ENCODE results near the gene ADGRV1. TPM values are rescaled to one million over a fixed set of nuclear protein-coding genes. Genes with fewer than 3 reads are reported as not detected.
"Not testable (repeated sequence)": the region's sequence is repeated elsewhere in the genome, so short reads cannot be mapped to it uniquely, and the experiment has no call there.

Gene ADGRV1
- total RNA-seq, 1 donor from 2014 or later, result 18.2 TPM

- no peaks in the 10 kb centered on the region for H3K27me3 Mint-ChIP-seq (ENCODE audit: unreplicated experiment)
Measured at GRCh38 chr5:90834711-90835110, 276.1 kb downstream of the ADGRV1 start.

GRCh38 chr5:90843443-90843842 is 284.8 kb downstream of the ADGRV1 start:
- Mint-ChIP-seq H3K27me3 (ENCODE audit: unreplicated experiment) (no peaks in the 10 kb centered on the region), H3K36me3 (ENCODE audit: unreplicated experiment) (no peaks in the 10 kb centered on the region)

More at GRCh38 chr5:90834711-90835110, 276.1 kb downstream of the ADGRV1 start:
- no peak for TF ChIP-seq CTCF (IDR thresholded peaks at IDR 0.05; ENCODE audit: partially characterized antibody, unreplicated experiment)
- Mint-ChIP-seq H3K4me1 (ENCODE audit: low read depth, unreplicated experiment) (peaks cover 2% of the 10 kb centered on the region), H3K4me3 (ENCODE audit: unreplicated experiment) (no peak overlapping the region), H3K9me3 (ENCODE audit: unreplicated experiment) (no peaks in the 10 kb centered on the region), H3K27ac (ENCODE audit: unreplicated experiment) (no peak overlapping the region), H3K36me3 (ENCODE audit: unreplicated experiment) (no peaks in the 10 kb centered on the region)
- DNase-seq, result no peak

GRCh38 chr5:90844931-90845330 is 286.3 kb downstream of the ADGRV1 start:
- no peaks in the 10 kb centered on the region for H3K9me3 Mint-ChIP-seq (ENCODE audit: unreplicated experiment)
- H3K4me3 Mint-ChIP-seq (ENCODE audit: unreplicated experiment), result no peak overlapping the region
- H3K27me3 Mint-ChIP-seq (ENCODE audit: unreplicated experiment), result no peaks in the 10 kb centered on the region
- DNase-seq, result no peak
- H3K27ac Mint-ChIP-seq (ENCODE audit: unreplicated experiment), result no peak overlapping the region
- H3K36me3 Mint-ChIP-seq (ENCODE audit: unreplicated experiment), result no peaks in the 10 kb centered on the region
- no peak for TF ChIP-seq CTCF (IDR thresholded peaks at IDR 0.05; ENCODE audit: partially characterized antibody, unreplicated experiment)
- H3K4me1 Mint-ChIP-seq (ENCODE audit: low read depth, unreplicated experiment), result no peaks in the 10 kb centered on the region

More at GRCh38 chr5:90843443-90843842, 284.8 kb downstream of the ADGRV1 start:
- no peak for TF ChIP-seq CTCF (IDR thresholded peaks at IDR 0.05; ENCODE audit: partially characterized antibody, unreplicated experiment)
- no peaks in the 10 kb centered on the region for H3K9me3 Mint-ChIP-seq (ENCODE audit: unreplicated experiment)
- DNase-seq, result no peak
- no peak overlapping the region for H3K4me3 Mint-ChIP-seq (ENCODE audit: unreplicated experiment)
- H3K27ac Mint-ChIP-seq (ENCODE audit: unreplicated experiment), result no peak overlapping the region
- H3K4me1 Mint-ChIP-seq (ENCODE audit: low read depth, unreplicated experiment), result no peaks in the 10 kb centered on the region

GRCh38 chr5:90845723-90846554 is 287.3 kb downstream of the ADGRV1 start:
- no peaks in the 10 kb centered on the region for H3K27me3 Mint-ChIP-seq (ENCODE audit: unreplicated experiment)
- no peak overlapping the region for H3K27ac Mint-ChIP-seq (ENCODE audit: unreplicated experiment)
- no peaks in the 10 kb centered on the region for H3K36me3 Mint-ChIP-seq (ENCODE audit: unreplicated experiment)
- DNase-seq, result no peak
- no peak overlapping the region for H3K4me3 Mint-ChIP-seq (ENCODE audit: unreplicated experiment)
- no peaks in the 10 kb centered on the region for H3K9me3 Mint-ChIP-seq (ENCODE audit: unreplicated experiment)
- H3K4me1 Mint-ChIP-seq (ENCODE audit: low read depth, unreplicated experiment), result no peaks in the 10 kb centered on the region
- no peak for TF ChIP-seq CTCF (IDR thresholded peaks at IDR 0.05; ENCODE audit: partially characterized antibody, unreplicated experiment)

GRCh38 chr5:90847606-90848005 is 289.0 kb downstream of the ADGRV1 start:
- not testable (repeated sequence) for H3K27me3 Mint-ChIP-seq (ENCODE audit: unreplicated experiment); H3K4me3 Mint-ChIP-seq (ENCODE audit: unreplicated experiment); H3K36me3 Mint-ChIP-seq (ENCODE audit: unreplicated experiment); DNase-seq; H3K4me1 Mint-ChIP-seq (ENCODE audit: low read depth, unreplicated experiment); H3K27ac Mint-ChIP-seq (ENCODE audit: unreplicated experiment); H3K9me3 Mint-ChIP-seq (ENCODE audit: unreplicated experiment)

Data from glutamatergic neuron (in vitro differentiated cells).